Neutrophil (primary cell): Measurements from ENCODE around the gene CHST13.

Experiments used
- H3K27ac ChIP-seq: fragments of 200-600 bp; sonication (generic); 2 replicates; pipeline ENCODE4 v1.5.1; 2016; ENCODE audit warnings: mild to moderate bottlenecking, moderate library complexity
- H3K27me3 ChIP-seq: fragments of 200-600 bp; sonication (generic); 2 replicates; pipeline ENCODE4 v1.6.0; 2016; ENCODE audit warnings: mild to moderate bottlenecking
- H3K36me3 ChIP-seq: fragments of 200-600 bp; sonication (generic); 2 replicates; pipeline ENCODE4 v1.5.1; 2017
- H3K4me1 ChIP-seq, 2 experiments: fragments of 200-600 bp in 1 of 2; sonication (generic) in 1 of 2; 1 replicate in 1 of 2; 2 replicates in 1 of 2; pipeline versions ENCODE4 v1.5.1 to v1.6.1; 2013 to 2016; ENCODE audit warnings: low read depth in 1 of 2, low read length in 1 of 2, mild to moderate bottlenecking in 1 of 2, moderate library complexity in 1 of 2; ENCODE audit not compliant: control insufficient read depth in 1 of 2, insufficient read depth in 1 of 2
- H3K4me3 ChIP-seq, 2 experiments: fragments of 200-600 bp in 1 of 2; sonication (generic) in 1 of 2; 1 replicate in 1 of 2; 2 replicates in 1 of 2; pipeline ENCODE4 v1.5.1; 2013 to 2016; ENCODE audit warnings: low read depth in 1 of 2, low read length in 1 of 2, mild to moderate bottlenecking in 1 of 2, moderate library complexity in 1 of 2
- H3K9me3 ChIP-seq: fragments of 200-600 bp; sonication (generic); 2 replicates; pipeline ENCODE4 v1.5.1; 2016
- CTCF ChIP-seq: fragments of 200-600 bp; sonication (generic); IDR thresholded peaks from 2 replicates; pipeline ENCODE4 v1.5.1; 2016; ENCODE audit warnings: antibody characterized with exemption

CHST13 gene

GRCh38 chr3:126570103-126570541 lies 46.2 kb downstream of the CHST13 start:
- Histone ChIP-seq H3K4me1 (no peaks in the 10 kb centered on the region), H3K36me3 (no peaks in the 10 kb centered on the region), H3K27ac (no peak overlapping the region), H3K27me3 (no peaks in the 10 kb centered on the region), H3K4me3 (no peak overlapping the region), H3K9me3 (no peaks in the 10 kb centered on the region)
- TF ChIP-seq CTCF = no peak

GRCh38 chr3:126571078-126571477 lies 47.1 kb downstream of the CHST13 start:
- no peak for TF ChIP-seq CTCF
- Histone ChIP-seq H3K36me3 (no peaks in the 10 kb centered on the region), H3K9me3 (no peaks in the 10 kb centered on the region), H3K27ac (no peak overlapping the region), H3K4me1 (no peaks in the 10 kb centered on the region), H3K4me3 (no peak overlapping the region), H3K27me3 (no peaks in the 10 kb centered on the region)

- Histone ChIP-seq H3K4me3 (no peak overlapping the region), H3K27me3 (no peaks in the 10 kb centered on the region), H3K36me3 (no peaks in the 10 kb centered on the region)
Measured at GRCh38 chr3:126573492-126574117, 49.6 kb downstream of the CHST13 start.

GRCh38 chr3:126577261-126577660 lies 53.3 kb downstream of the CHST13 start:
- Histone ChIP-seq H3K27me3 (no peaks in the 10 kb centered on the region), H3K27ac (no peak overlapping the region), H3K36me3 (no peaks in the 10 kb centered on the region), H3K4me1 (no peaks in the 10 kb centered on the region), H3K9me3 (no peaks in the 10 kb centered on the region), H3K4me3 (no peak overlapping the region)
- no peak for TF ChIP-seq CTCF

More at GRCh38 chr3:126573492-126574117, 49.6 kb downstream of the CHST13 start:
- Histone ChIP-seq H3K27ac (no peak overlapping the region), H3K4me1 (no peaks in the 10 kb centered on the region), H3K9me3 (no peaks in the 10 kb centered on the region)
- TF ChIP-seq CTCF = no peak

- Histone ChIP-seq H3K4me1 (no peaks in the 10 kb centered on the region), H3K27me3 (no peaks in the 10 kb centered on the region), H3K9me3 (no peaks in the 10 kb centered on the region), H3K36me3 (no peaks in the 10 kb centered on the region), H3K27ac (no peak overlapping the region), H3K4me3 (no peak overlapping the region)
- no peak for TF ChIP-seq CTCF
Measured at GRCh38 chr3:126578702-126579101, 54.7 kb downstream of the CHST13 start.
